DMS 273 (cell line): ENCODE data around the gene MRPS25.
A peak's percentile ranks its signal among the peaks of the same experiment; 100 is the strongest.

Source experiments
- DNase-seq: peaks from one replicate; lab custom pipeline; 2025; ENCODE audit not compliant: unreplicated experiment; lab: John Stamatoyannopoulos, UW

Gene MRPS25

DNA sequence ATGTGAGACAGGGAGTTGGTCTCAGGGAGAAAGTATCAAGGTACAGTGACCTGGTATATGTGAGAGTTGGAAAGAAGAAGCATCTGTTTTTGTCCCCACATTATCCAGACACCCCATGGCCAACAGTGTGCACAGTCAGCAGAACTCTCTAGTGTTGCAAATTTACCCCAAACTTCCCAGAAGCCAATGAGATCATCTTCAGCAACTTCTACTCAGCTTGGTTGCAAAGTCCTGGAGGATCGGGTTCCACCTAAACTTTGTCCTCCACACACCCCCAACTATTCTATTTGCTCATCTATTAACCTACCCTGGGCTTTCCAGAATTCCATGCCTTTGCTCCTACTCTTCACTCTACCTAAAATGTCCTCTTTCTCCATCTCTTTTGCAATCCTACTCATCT lies 18.1 kb upstream of the MRPS25 start:
- no peak for DNase-seq

DNA sequence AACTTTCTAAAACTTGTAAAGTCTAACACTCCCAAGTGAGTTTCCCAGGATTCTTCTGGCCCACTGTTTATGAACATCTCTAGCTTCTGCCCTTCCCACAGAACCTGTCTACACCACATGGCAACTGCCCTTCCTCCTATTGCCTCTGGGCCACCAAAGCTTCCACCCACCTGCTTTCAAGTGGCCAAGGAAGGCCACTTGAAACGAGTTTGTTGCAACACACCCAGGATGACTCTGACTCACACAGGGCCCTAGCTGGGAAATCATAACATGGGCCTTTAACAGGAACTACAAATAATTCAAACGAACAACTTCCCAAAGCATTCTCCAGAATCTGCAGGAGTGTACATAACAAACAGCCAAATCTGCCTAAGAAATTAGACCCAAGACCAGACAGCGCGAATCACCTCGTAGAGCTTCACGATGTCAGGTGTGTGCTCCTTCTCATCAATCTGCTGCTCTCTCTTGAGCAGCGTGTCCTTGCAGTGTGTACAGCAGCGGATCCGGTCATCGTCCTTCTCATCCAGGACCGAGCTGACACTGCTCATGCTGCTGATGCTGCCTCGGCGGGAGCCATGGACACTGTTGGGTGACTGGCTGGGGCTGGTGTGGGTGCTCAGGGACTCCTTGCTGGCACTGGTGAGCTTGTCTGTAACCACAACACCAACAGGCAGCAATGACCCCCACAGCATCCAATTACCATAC lies 17.0 kb upstream of the MRPS25 start:
- no peak for DNase-seq

DNA sequence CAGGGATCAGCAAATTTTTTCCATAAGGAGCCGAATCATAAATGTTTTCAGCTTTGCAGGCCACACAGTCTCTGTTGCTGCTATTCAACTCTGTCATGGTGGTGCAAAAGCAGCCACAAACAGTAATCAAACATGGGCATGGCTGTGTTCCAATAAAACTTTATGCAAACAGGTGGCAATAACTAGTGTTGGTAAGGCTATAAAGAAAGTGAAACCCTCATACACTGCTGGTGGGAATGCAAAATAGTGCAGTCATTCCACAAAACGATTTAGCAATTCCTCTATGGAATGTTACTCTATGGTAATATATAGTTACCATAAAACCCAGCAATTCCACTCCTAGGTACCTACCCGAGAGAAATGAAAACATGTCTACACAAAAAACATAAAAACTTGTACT lies 14.0 kb upstream of the MRPS25 start:
- no peak for DNase-seq

DNA sequence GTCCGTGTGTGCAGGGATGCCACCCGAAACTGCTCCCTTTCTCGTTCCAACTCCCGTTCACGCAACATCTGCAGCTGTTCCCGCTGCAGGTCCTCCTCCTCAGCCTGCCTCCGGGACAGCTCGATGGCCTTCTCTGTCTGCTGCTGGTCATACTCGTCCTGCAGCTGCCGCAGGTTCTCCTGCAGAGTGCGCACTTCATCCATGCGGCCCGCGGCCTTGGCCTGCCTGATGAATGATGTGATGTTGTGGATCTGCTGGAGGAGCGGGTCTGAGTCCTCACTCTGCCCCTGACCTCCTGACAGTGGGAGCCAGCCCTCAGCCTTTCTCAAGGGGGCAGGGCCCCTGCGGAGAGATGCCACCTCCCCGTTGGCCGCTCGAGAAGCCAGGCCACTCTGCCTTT lies 9.4 kb upstream of the MRPS25 start:
- DNase-seq, result no peak

DNA sequence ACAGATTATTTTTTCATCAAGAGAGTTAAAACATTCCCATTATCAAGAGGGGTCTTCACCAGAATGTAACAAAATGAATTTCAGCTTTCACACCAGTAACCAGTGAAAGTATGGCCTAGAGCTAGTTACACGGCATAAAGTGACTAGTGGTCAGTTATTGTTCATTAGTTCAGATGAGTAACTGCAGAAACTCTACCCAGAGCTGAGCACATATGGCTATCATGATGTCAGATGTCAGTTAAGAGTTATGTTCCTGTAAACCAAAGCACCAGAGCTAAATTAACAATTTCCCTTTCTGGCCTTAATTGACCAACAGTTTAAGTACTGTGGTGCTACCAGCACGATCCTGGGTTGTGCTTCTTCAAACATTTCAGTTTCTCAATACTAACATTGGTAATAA lies 6.6 kb upstream of the MRPS25 start:
- DNase-seq, result no peak

DNA sequence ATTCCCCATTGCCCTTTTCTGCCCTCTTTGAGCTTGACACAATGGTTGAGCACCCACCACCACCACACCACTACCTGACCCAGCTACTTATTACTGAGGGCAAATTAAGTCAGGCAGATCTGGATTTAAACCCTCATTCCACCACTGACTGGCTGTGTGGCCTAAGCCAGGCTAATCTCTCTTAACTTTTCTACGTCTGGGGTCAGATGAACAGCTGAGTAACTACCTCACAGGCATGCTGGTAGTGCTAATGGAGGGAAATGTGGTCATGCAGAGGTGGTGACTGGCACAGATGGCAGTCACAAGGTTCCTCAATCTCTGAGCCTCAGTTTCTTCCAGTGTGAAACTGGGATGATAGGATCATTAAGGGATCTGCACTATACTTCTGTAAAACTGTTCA lies 4.3 kb upstream of the MRPS25 start:
- DNase-seq, result no peak

DNA sequence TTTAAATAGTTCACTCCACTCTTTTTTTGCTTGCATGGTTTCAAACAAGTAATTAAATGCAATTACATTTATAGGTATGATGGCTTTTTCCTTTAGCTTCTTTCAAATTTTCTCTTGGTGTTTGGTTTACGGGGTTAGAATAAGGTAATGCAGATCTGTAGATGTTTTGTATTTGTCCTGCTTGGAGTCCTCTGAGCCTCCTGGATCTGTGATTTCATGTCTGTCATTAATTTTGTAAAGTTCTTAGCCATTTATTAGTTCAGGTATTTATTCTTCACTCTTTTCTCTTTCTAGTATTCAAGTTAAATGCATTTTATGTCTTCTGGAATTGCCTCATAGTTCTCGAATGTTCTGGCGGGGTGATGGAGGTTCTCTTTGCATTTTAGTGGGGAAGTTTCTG lies 1.4 kb upstream of the MRPS25 start:
- DNase-seq, result no peak

DNA sequence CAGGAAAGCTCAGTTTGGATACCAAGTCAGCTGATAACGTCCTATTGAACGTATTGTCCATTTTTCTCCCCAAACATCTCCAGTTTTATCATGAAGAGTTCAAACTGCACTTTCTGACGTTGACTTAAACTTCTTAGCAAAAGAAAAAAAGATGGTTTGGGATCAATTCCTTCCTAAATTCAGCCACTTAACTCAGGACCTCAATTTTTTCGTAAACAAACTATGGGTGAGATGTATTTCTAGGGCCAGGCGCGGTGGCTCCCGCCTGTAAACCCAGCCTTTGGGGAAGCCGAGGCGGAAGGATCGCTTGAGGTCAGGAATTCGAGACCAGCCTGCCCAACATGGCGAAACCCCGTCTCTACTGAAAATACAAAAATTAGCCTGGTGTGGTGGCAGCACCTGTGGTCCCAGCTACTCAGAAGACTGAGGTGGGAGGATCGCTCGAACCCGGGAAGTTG lies 464 bp upstream of the MRPS25 start:
- DNase-seq, result no peak

DNA sequence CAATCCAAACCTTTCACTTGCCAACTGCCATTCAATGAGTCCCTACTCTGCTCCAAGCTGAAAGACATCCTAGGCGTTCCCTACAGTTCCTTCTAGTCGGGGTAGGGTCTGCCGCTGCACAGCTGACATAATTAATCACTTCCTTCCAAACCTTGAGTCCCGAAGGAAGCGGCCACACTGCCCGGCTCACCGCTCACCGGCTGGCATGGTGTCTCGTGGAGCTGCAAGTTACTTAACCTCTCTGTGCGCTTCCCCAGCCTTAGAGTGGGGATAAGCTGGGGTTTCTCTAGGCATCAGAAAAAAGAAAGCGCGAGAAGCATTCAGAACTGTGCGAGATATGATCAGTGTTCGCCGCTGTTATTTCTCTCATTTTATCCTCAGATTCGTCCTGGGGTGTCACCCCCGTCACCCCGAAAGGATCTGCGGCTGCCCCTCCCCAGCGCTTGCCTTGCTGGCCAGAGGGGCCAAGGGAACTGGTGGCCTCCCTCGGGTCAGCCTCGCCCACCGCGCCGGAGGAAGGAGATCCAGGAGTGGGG lies 748 bp downstream of the MRPS25 start:
- peak; percentile 37 for DNase-seq

DNA sequence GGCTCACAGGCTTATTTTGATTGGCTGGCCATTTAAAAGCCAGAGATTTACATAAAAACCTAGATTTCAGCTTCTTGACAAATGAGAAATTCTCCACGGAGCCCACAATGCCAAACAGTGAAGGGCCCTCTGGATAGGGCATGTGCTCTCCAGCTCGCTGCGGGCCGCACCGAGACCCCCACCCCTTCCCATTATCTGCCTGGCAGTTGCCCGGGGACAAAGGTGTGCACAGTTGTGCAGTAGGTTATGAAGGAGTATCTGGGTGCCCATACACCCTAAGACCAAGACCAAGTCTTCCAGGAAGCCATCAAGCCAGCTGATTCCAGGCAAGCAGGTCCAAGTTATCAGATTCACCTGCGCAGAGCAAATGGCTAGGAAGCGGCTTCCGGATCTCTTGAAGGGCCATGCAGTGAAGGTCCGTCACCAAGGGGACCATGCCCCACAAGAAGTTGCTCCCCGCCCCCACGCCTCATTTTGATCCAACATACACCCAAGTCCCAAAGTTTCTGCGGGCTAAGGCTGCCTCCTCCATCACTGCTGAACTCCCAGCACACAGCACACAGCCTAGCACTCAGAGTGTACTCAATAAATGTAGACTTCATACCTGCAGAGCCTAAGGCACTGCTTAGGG lies 1.3 kb downstream of the MRPS25 start:
- no peak for DNase-seq

DNA sequence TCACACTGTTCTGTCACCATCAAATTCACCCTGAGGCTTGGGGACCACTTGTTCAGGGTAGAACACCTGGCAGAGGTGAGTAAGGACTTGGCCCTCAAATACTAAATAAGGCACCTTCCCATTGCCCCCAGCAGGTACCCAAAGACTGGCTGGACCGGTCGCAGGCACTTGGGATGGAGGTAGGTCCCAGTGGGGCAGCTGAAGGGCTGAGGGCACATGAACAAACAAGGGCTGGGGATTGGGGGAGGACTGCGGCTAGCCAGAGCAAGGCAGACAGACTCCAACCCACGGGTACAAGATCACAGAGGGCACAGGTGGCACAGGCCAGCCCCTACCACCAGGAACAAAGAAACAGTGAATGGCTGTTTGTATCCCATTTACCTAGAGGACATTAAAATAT lies 1.9 kb downstream of the MRPS25 start:
- DNase-seq, result no peak

DNA sequence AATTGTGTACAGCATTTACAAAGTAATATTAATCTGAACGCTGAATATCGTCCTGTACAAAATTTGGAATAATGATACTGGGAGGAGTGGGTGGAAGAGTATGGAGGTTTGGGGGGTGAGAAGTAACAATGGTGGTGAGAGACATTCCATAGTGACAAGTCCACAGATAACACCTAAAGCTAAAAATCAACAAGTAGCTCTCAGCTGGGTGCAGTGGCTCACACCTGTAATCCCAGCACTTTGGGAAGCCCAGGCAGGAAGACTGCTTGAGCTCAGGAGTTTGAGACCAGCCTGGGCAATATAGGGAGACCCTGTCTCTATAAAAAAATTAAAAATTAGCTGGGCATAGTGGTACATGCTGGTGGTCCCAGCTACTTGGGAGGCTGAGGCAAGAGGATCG lies 5.1 kb downstream of the MRPS25 start:
- no peak for DNase-seq

DNA sequence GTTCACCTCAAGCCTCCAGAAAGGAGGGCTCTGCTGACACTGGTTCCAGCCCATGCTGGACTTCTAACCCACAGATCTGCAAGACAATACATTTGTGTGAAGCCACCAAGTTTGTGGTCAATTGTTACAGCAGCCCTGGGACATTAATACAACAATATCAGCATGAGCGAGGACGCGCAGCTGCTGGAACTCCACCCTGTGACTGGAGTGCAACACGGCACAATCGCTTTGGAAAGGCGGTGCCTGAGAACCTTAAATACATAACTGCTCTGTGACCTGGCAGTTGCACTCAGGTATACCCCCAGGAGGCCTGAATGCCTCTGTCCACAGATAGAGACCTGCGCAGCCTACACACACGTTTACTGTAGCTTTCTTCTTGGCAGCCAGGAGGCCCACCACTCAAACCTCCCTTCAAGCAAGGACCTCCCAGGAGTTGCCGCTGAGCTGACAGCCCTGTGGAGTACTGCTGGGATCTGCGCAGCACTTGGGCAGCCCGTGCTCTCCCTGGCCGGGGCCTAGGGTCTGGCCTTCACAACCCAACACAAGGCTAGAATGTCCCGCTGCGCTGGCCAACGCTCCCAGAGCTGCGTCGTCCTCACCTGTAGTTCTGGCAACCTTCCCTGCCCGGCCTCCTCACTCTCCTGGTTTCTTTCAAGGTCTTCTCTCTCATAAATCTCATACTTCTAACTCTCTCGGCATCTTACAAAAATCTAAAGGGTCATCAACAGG lies 8.3 kb downstream of the MRPS25 start:
- no peak for DNase-seq

DNA sequence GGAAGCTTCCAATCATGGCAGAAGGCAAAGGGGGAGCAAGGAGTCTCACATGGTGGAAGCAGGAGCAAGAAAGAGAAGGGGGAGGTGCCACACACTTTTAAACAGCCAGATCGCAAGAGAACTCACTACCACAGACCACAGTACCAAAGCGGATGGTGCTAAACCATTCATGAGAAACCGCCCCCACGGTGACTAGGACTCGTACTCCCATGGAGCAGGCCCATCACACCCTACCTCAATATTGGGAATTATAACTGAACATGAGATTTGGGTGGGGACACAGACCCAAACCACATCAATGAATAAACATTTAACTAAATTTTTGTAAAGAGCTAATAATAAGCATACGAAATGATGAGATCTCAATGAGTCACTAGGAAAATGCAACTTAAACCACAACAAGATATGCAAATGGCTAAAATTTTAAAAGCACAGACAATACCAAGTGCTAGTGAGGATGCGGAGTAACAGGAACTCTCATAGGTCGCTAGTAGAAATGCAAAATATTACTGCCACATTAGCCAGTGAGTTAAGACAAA lies 10.0 kb downstream of the MRPS25 start:
- no peak for DNase-seq

DNA sequence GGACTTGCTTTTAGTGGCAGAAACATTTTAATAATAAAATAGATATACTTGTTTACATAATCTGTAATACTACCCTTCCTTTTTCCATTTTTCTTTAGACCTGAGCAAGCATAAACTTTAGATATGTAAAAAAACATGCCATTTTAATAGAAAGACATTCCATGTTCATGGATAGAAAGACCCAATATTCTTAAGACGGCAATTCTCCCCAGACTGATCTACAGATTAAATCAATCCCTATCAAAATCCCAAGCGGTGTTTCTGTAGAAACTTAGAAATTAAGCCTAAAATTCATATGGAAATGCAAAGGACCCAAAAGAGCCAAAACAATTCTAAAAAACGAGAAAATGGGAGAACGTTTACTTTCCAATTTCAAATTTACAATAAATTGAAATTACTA lies 11.6 kb downstream of the MRPS25 start:
- no peak for DNase-seq

DNA sequence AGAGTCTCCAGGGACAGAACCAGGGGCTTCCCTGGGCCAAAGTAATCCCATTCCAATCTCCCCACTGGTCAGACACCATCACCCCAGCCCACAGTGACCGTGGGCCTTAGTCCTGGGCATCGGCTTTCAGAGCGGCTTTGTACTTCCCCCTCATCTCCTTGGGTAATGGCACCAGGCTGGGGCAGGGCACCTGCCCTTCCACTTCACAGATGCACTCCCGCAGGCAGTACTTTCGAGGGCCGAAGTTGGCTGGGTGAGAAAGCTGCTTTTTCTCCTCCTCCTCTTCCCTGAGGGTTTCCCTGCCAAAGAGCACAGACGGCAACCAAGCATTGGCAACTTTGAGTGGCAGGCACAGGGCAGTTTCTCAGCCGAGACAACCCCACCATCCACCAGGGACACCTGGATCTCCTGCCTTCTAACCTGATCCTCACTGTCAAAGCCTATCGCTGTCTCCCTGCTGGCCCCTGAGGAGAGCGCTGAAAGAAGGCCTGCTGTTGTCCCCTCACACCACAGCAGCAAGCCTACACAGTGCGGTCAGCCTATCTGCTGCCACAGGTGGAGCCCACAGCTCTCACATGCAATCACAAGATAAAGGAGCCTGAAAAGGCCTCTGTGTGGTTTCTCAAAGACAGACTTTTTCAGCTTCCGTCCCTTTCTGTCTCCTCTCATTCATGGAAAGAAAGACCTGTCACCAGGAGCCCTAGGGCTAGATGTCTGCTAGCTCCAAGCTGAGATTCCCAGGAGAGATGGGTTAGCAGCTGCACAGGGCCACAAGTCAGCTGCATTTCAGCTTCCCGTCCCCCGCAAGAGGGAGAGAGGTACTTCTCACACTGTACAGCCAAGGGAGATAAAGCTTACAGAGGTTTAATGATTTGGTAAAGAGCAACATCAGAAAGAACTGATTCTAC lies 12.5 kb downstream of the MRPS25 start:
- no peak for DNase-seq

DNA sequence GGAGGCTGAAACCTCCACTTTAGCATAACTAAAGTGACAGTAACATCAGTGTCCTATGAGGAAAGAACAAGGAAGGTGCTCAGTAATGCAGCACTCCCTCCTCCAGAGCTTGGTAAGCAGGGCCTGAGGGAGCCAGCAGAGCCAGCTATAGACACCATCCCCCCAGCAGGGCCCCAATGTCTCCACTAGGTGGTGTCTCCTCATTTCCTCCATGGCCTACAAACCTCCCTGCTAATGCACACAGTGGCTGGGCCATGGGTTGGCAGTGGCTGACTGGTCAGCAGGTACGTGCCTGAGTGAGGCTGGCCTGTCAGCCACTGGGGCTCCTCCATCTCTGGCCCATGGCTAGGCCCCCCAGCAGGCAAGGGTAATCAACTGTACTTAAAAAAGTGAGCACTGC lies 13.6 kb downstream of the MRPS25 start:
- DNase-seq, result peak; percentile 55

DNA sequence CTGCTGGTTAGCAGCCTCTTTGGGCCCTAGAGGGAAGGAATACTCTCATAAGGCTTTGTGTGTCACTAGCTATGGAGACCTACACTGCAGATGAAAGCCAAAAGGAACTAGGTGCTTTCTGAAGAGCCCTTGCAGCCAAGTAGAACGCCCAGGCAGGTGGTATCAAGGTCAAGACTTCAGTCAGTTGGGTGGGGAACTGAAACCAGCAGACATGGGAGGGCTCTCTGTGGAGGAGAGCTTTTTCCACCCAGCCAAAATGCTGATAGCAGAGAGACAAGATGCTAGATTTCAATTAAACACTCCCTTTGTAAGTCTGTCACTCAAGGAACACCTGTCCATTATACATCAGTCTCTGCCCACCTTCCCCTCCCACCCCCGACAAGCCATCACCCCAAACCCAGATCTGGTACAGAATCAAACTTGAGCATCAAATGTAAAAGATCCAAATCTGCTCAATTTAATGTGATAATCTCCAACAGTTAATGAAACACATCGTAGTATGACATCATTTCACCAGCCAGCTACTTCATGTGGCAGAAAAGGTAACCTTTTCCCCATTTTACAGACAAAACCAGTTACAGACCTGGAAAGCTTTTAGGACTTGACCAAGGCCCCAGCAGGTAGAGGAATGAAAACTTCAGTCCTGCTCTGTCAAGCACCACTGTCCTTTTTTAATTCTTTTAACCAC lies 14.6 kb downstream of the MRPS25 start:
- DNase-seq, result no peak

DNA sequence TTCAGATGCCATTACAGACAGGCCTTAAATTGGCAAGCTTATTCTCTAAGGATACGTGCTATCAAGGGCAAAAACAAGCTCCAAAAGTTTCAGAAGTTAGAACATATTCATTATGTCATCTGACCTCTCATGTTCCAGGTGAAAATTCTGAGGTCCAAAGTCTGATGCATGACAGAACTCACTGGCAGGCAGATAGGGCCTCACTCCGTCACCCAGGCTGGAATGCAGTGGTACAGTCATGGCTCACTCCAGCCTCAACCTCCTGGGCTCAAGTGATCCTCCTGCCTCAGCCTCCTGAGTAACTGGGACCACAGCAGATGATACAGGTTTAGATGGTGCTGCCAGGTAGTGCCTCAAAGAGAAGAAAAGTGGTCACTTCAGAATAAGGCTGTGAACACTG lies 15.5 kb downstream of the MRPS25 start:
- no peak for DNase-seq

DNA sequence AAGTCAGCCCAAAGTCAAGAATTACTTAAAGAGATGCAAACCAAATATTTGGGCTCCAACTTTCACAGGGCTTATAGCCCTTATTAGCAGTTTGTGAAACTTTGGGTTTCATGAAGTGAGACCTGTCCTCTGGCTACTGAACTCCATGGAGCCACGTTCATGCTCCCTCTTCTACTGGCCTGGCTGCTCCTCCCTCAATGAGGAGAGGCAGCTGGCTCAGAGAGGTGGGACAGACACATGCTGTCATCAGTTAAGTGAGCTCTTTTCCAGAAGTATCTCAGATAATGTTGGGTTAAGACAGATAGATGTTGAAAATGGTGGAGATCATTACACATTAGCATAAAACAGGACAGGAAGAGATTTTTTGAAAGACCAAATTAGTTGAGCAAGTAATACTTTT lies 19.4 kb downstream of the MRPS25 start:
- DNase-seq, result no peak
